Measurements from ENCODE around the gene AMZ2.

- no peak for TF ChIP-seq CTCF (conservative IDR thresholded peaks at IDR 0.05)
- no peak for TF ChIP-seq ZFX (IDR thresholded peaks at IDR 0.05)
Measured at GRCh38 chr17:68305142-68305541, 57.3 kb downstream of the AMZ2 start.
